IMR-90 (cell line): ENCODE results near the gene TAPT1. TPM values are rescaled to one million over a fixed set of nuclear protein-coding genes. Genes with fewer than 3 reads are reported as not detected.

Experiments
- ATAC-seq: fragments of 200-7000 bp; cut with Tn5 transposase; 2 replicates; pipeline ENCODE4 v1.9.1; 2020; ENCODE audit warnings: low read depth, mild to moderate bottlenecking, moderate library complexity
- BruUV-seq: library from RNA; stranded (reverse); fragments of 400-500 nt; replicated peaks from 2 replicates; lab custom pipeline; 2021; lab: Mats Ljungman, UMichigan
- CTCF ChIA-PET: fragments of 300-600 bp; formaldehyde crosslinking; extraction: SDS; loops from one replicate; lab custom pipeline; 2021; ENCODE audit warnings: antibody characterized with exemption; lab: Yijun Ruan, JAX
- POLR2A ChIA-PET: fragments of 300-600 bp; sonication (Branson Sonifier 250); formaldehyde crosslinking; loops from one replicate; lab custom pipeline; 2022; ENCODE audit warnings: antibody characterized with exemption; ENCODE audit not compliant: unreplicated experiment; lab: Charles Lee
- DNase-seq: peaks from one replicate; pipeline ENCODE4 v3.0.0; 2013
- H2AFZ ChIP-seq: replicated peaks from 2 replicates; pipeline ENCODE3; 2013; ENCODE audit warnings: low read length, mild to moderate bottlenecking; ENCODE audit not compliant: poor library complexity
- H2AK5ac ChIP-seq: 2 replicates; pipeline ENCODE4 v1.6.1; 2013; ENCODE audit warnings: low read depth, low read length, inconsistent platforms
- H2AK9ac ChIP-seq: replicated peaks from 2 replicates; pipeline ENCODE3; 2013; ENCODE audit warnings: mild to moderate bottlenecking, low read depth, low read length, moderate library complexity; ENCODE audit not compliant: poor library complexity
- H2BK120ac ChIP-seq: 2 replicates; pipeline ENCODE4 v1.6.1; 2013; ENCODE audit warnings: low read depth, low read length, inconsistent platforms
- H2BK15ac ChIP-seq: 3 replicates; pipeline ENCODE4 v1.6.1; 2013; ENCODE audit warnings: low read depth, low read length, inconsistent platforms
- H2BK20ac ChIP-seq: 2 replicates; pipeline ENCODE4 v1.6.1; 2013; ENCODE audit warnings: low read depth, mild to moderate bottlenecking, inconsistent platforms, low read length, moderate library complexity
- H2BK5ac ChIP-seq: 2 replicates; pipeline ENCODE4 v1.6.1; 2013; ENCODE audit warnings: mild to moderate bottlenecking, low read depth, low read length, inconsistent platforms; ENCODE audit not compliant: poor library complexity, severe bottlenecking
- H3K14ac ChIP-seq: replicated peaks from 2 replicates; pipeline ENCODE4 v1.6.1; 2013; ENCODE audit warnings: low read depth, low read length, inconsistent platforms
- H3K18ac ChIP-seq: 2 replicates; pipeline ENCODE4 v1.6.1; 2013; ENCODE audit warnings: low read depth, low read length, control low read depth
- H3K23ac ChIP-seq: 2 replicates; pipeline ENCODE4 v1.6.1; 2013; ENCODE audit warnings: low read depth, low read length, inconsistent platforms
- H3K27ac ChIP-seq: 2 replicates; pipeline ENCODE4 v1.5.1; 2013; ENCODE audit warnings: mild to moderate bottlenecking, control low read depth, low read length; ENCODE audit not compliant: insufficient read depth
- H3K27me3 ChIP-seq: 2 replicates; pipeline ENCODE4 v1.6.1; 2013; ENCODE audit warnings: low read length; ENCODE audit not compliant: control insufficient read depth, insufficient read depth
- H3K36me3 ChIP-seq: 2 replicates; pipeline ENCODE4 v1.6.1; 2013; ENCODE audit warnings: low read length, mixed read lengths; ENCODE audit not compliant: control insufficient read depth, insufficient read depth
- H3K4ac ChIP-seq: 2 replicates; pipeline ENCODE4 v1.6.1; 2013; ENCODE audit warnings: low read depth, low read length, inconsistent platforms
- H3K4me1 ChIP-seq: 2 replicates; pipeline ENCODE4 v1.6.1; 2013; ENCODE audit warnings: low read length, mixed read lengths; ENCODE audit not compliant: control insufficient read depth, insufficient read depth
- H3K4me2 ChIP-seq: 2 replicates; pipeline ENCODE4 v1.6.1; 2013; ENCODE audit warnings: low read depth, mild to moderate bottlenecking, control low read depth, low read length, moderate library complexity
- H3K4me3 ChIP-seq: 2 replicates; pipeline ENCODE4 v1.5.1; 2013; ENCODE audit warnings: low read depth, mild to moderate bottlenecking, control low read depth, low read length, moderate library complexity; ENCODE audit not compliant: insufficient read depth
- H3K56ac ChIP-seq: 2 replicates; pipeline ENCODE4 v1.6.1; 2013; ENCODE audit warnings: low read length, inconsistent platforms; ENCODE audit not compliant: insufficient read depth; ENCODE audit errors: extremely low read depth
- H3K79me1 ChIP-seq, 2 experiments: 2 replicates each; pipeline ENCODE4 v1.6.1; 2013; ENCODE audit warnings: low read length in 2 of 2, inconsistent platforms in 1 of 2, low read depth in 1 of 2
- H3K9ac ChIP-seq: 2 replicates; pipeline ENCODE4 v1.6.1; 2013; ENCODE audit warnings: low read depth, low read length, control low read depth
- H3K9me1 ChIP-seq: 2 replicates; pipeline ENCODE4 v1.6.1; 2013; ENCODE audit warnings: low read length, inconsistent platforms; ENCODE audit not compliant: insufficient read depth
- H3K9me3 ChIP-seq: 2 replicates; pipeline ENCODE4 v1.6.1; 2013; ENCODE audit warnings: low read length; ENCODE audit not compliant: control insufficient read depth, insufficient read depth
- H4K20me1 ChIP-seq: 2 replicates; pipeline ENCODE4 v1.6.1; 2013; ENCODE audit warnings: low read length, inconsistent platforms; ENCODE audit not compliant: insufficient read depth
- H4K5ac ChIP-seq: 2 replicates; pipeline ENCODE4 v1.6.1; 2013; ENCODE audit warnings: mild to moderate bottlenecking, low read depth, low read length, control low read depth
- H4K8ac ChIP-seq, 2 experiments: 2 replicates each; pipeline ENCODE4 v1.6.1; 2013; ENCODE audit warnings: low read depth in 2 of 2, low read length in 2 of 2, control low read depth in 1 of 2, inconsistent platforms in 1 of 2
- H4K91ac ChIP-seq: 2 replicates; pipeline ENCODE4 v1.6.1; 2013; ENCODE audit warnings: low read depth, low read length, inconsistent platforms; ENCODE audit not compliant: insufficient read depth
- CEBPB ChIP-seq: IDR thresholded peaks from 2 replicates; pipeline ENCODE4 v1.6.1; 2012; ENCODE audit warnings: low read depth, low read length, improper control_type of control experiment
- CHD1 ChIP-seq: IDR thresholded peaks from 2 replicates; pipeline ENCODE4 v1.6.1; 2012; ENCODE audit warnings: low read depth, low read length, improper control_type of control experiment
- FOS ChIP-seq: fragments of 150-350 bp; IDR thresholded peaks from 2 replicates; pipeline ENCODE4 v1.6.1; 2016; ENCODE audit warnings: low read depth, low read length
- MAFK ChIP-seq: IDR thresholded peaks from 2 replicates; pipeline ENCODE4 v1.6.1; 2012; ENCODE audit warnings: low read depth, low read length, improper control_type of control experiment
- MAZ ChIP-seq: IDR thresholded peaks from 2 replicates; pipeline ENCODE4 v1.6.1; 2012; ENCODE audit warnings: low read depth, mild to moderate bottlenecking, low read length, improper control_type of control experiment, moderate library complexity, borderline replicate concordance
- MXI1 ChIP-seq: IDR thresholded peaks from 2 replicates; pipeline ENCODE4 v1.6.1; 2012; ENCODE audit warnings: low read depth, mild to moderate bottlenecking, low read length, moderate library complexity, borderline replicate concordance
- NFE2L2 ChIP-seq: fragments of 150-350 bp; IDR thresholded peaks from 2 replicates; pipeline ENCODE4 v1.6.1; 2016; ENCODE audit warnings: low read depth, mild to moderate bottlenecking, low read length
- POLR2A ChIP-seq: IDR thresholded peaks from 2 replicates; pipeline ENCODE4 v1.6.1; 2012; ENCODE audit warnings: mild to moderate bottlenecking, low read depth, low read length
- RCOR1 ChIP-seq: IDR thresholded peaks from 2 replicates; pipeline ENCODE4 v1.6.1; 2012; ENCODE audit warnings: mild to moderate bottlenecking, low read length, improper control_type of control experiment; ENCODE audit not compliant: insufficient replicate concordance
- RFX5 ChIP-seq: IDR thresholded peaks from 2 replicates; pipeline ENCODE4 v1.8.0; 2012; ENCODE audit warnings: low read depth, mild to moderate bottlenecking, low read length, moderate library complexity
- WGBS, 2 experiments: methylation state at CpG; one replicate each; pipeline versions ENCODE4 v1.1.5 to v1.1.7; 2013; ENCODE audit warnings: missing lambda C conversion rate in 2 of 2; ENCODE audit not compliant: insufficient read length in 1 of 2; ENCODE audit errors: extremely low coverage in 2 of 2; 5-methylcytosine and 5-hydroxymethylcytosine counted together
- dilution Hi-C: fragments of 300-500 bp; cut with HindIII; formaldehyde crosslinking; loops from one replicate; pipeline ENCODE4 v1.14.3; 2018; ENCODE audit warnings: low sequenced_read_pairs; ENCODE audit not compliant: unreplicated experiment
- in situ Hi-C: fragments of 300-500 bp; cut with MboI; formaldehyde crosslinking; loops from 3 replicates; pipeline ENCODE4 v1.14.3; 2019; ENCODE audit warnings: low sequenced_read_pairs, inconsistent platforms, mixed read lengths
- intact Hi-C: fragments of 100-400 bp; cut with micrococcal nuclease; formaldehyde crosslinking; loops from 2 replicates; pipeline ENCODE4 v1.10.0; 2022
- polyA plus RNA-seq, 3 experiments: library from polyadenylated mRNA; depleted of rRNA; stranded (reverse); fragments of >200 nt; gene quantifications; 2 replicates each; pipeline ENCODE4 v1.2.3, GENCODE V29; 2012; ENCODE audit warnings: low replicate concordance in 1 of 3
- total RNA-seq: library from RNA; depleted of rRNA; stranded (reverse); fragments of >200 nt; gene quantifications from 2 replicates; pipeline ENCODE4 v1.2.3, GENCODE V29; 2012
- TF ChIP-seq, protein P1 (sequence below): conservative IDR thresholded peaks from 2 replicates; pipeline ENCODE4 v1.5.1; 2012; ENCODE audit warnings: mild to moderate bottlenecking, low read depth, low read length, improper control_type of control experiment

Gene TAPT1
- total and polyA plus RNA-seq, 2 of the 4 experiments (the other 2 are of a cell fraction) = 5.6 to 12.2 TPM

DNA sequence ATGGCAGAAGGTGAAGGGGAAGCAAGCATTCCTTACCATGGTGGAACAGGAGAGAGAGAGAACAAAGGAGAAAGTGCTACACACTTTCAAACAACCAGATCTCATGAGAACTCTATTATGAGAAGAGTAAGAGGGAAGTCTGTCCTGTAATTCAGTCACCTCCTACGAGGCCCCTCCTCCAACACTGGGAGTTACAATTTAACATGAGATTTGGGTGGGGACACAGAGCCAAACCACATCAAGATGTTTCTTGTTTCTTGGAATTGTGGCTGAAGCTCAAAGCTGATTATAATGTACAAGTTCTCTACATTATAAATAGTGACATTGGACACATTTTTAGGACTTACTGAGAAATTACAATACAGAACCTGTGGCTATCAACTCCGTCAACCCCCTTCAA, 29.5 kb upstream of the TAPT1 start:
- Histone ChIP-seq H3K79me1 (no peaks in the 10 kb centered on the region), H3K56ac (no peak overlapping the region), H4K91ac (no peak overlapping the region), H3K27ac (no peak overlapping the region), H4K8ac (no peak overlapping the region), H2BK20ac (no peak overlapping the region), H3K9me1 (no peaks in the 10 kb centered on the region; the same call in 1 of the 2 replicates), H2BK5ac (no peak overlapping the region), H2BK120ac (no peak overlapping the region), H3K36me3 (peaks cover 2% of the 10 kb centered on the region; the same call in 1 of the 2 replicates), H3K4me2 (no peak overlapping the region), H3K4me1 (peaks cover 13% of the 10 kb centered on the region), H3K14ac (no peak overlapping the region), H3K4ac (no peak overlapping the region), H3K18ac (no peak overlapping the region), H2BK15ac (no peak overlapping the region), H3K9me3 (no peaks in the 10 kb centered on the region), H3K9ac (no peak overlapping the region), H3K27me3 (no peaks in the 10 kb centered on the region), H3K4me3 (no peak overlapping the region), H2AK9ac (no peak overlapping the region), H2AFZ (no peak overlapping the region), H4K5ac (no peak overlapping the region), H4K20me1 (no peaks in the 10 kb centered on the region), H2AK5ac (no peak overlapping the region), H3K23ac (no peak overlapping the region)
- CTCF ChIA-PET = no interaction called here
- DNase-seq = no peak
- in situ Hi-C loops (no loop called here), intact Hi-C loops (no loop called here), dilution Hi-C loops (no loop called here)
- POLR2A ChIA-PET = no interaction called here
- no peak for ATAC-seq
- TF ChIP-seq POLR2A (no peak), MXI1 (no peak), RCOR1 (no peak), CEBPB (no peak), CHD1 (no peak), RFX5 (no peak), FOS (no peak), MAZ (no peak), MAFK (no peak), NFE2L2 (no peak)
- TF ChIP-seq, protein P1, sequence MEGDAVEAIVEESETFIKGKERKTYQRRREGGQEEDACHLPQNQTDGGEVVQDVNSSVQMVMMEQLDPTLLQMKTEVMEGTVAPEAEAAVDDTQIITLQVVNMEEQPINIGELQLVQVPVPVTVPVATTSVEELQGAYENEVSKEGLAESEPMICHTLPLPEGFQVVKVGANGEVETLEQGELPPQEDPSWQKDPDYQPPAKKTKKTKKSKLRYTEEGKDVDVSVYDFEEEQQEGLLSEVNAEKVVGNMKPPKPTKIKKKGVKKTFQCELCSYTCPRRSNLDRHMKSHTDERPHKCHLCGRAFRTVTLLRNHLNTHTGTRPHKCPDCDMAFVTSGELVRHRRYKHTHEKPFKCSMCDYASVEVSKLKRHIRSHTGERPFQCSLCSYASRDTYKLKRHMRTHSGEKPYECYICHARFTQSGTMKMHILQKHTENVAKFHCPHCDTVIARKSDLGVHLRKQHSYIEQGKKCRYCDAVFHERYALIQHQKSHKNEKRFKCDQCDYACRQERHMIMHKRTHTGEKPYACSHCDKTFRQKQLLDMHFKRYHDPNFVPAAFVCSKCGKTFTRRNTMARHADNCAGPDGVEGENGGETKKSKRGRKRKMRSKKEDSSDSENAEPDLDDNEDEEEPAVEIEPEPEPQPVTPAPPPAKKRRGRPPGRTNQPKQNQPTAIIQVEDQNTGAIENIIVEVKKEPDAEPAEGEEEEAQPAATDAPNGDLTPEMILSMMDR = no peak
- WGBS, 2 experiments = no CpG with 5 or more reads among the region's 2 CpGs
- BruUV-seq = no TSS peak
